Measurements from ENCODE around the gene ABCG4.

GRCh38 chr11:119188067-119188466 is 39.2 kb downstream of the ABCG4 start:
- TF ChIP-seq CTCF (IDR thresholded peaks at IDR 0.05) (no peak), POLR2A (IDR thresholded peaks at IDR 0.05) (no peak), POLR2AphosphoS5 (IDR thresholded peaks at IDR 0.05) (no peak)
